Activated T-cell treated with anti-CD3 and anti-CD28 coated beads for 1 hour (primary cell): Measurements from ENCODE around the gene THSD1.
"Not testable (repeated sequence)": the region's sequence is repeated elsewhere in the genome, so short reads cannot be mapped to it uniquely, and the experiment has no call there.

Experiments used
- DNase-seq: peaks from one replicate; pipeline ENCODE4 v3.0.0-alpha.2; 2020; ENCODE audit warnings: low read depth

Gene THSD1

GRCh38 chr13:52353193-52353592 is 52.8 kb downstream of the THSD1 start:
- DNase-seq: no peak

GRCh38 chr13:52348983-52349780 is 56.8 kb downstream of the THSD1 start:
- DNase-seq: no peak

GRCh38 chr13:52348071-52348470 is 57.9 kb downstream of the THSD1 start:
- DNase-seq: no peak

GRCh38 chr13:52345631-52346251 is 60.2 kb downstream of the THSD1 start:
- DNase-seq: no peak

- no peak for DNase-seq
Measured at GRCh38 chr13:52345048-52345447, 60.9 kb downstream of the THSD1 start.

- DNase-seq: no peak
Measured at GRCh38 chr13:52344108-52344507, 61.9 kb downstream of the THSD1 start.

GRCh38 chr13:52342203-52342602 is 63.8 kb downstream of the THSD1 start:
- not testable (repeated sequence) for DNase-seq

- not testable (repeated sequence) for DNase-seq
Measured at GRCh38 chr13:52337828-52338455, 68.0 kb downstream of the THSD1 start.

- DNase-seq: not testable (repeated sequence)
Measured at GRCh38 chr13:52334107-52334506, 71.9 kb downstream of the THSD1 start.

- not testable (repeated sequence) for DNase-seq
Measured at GRCh38 chr13:52331844-52332243, 74.1 kb downstream of the THSD1 start.
